GM21526 (cell line): ENCODE results near the gene DACT1.
"Not testable (repeated sequence)": the region's sequence is repeated elsewhere in the genome, so short reads cannot be mapped to it uniquely, and the experiment has no call there.

Experiments
- ATAC-seq: cut with Tn5 transposase; IDR thresholded peaks from one replicate; pipeline ENCODE4 v1.9.1; 2021; ENCODE audit warnings: moderate library complexity; ENCODE audit not compliant: unreplicated experiment, low FRiP score

The DACT1 gene

GRCh38 chr14:58637391-58638230 lies at the start of gene DACT1:
Gene DACT1, plus strand, starts transcription at chr14:58637962. Its CDS starts 241 bp downstream, at chr14:58638203.
- ATAC-seq, result peak; percentile 45

DNA sequence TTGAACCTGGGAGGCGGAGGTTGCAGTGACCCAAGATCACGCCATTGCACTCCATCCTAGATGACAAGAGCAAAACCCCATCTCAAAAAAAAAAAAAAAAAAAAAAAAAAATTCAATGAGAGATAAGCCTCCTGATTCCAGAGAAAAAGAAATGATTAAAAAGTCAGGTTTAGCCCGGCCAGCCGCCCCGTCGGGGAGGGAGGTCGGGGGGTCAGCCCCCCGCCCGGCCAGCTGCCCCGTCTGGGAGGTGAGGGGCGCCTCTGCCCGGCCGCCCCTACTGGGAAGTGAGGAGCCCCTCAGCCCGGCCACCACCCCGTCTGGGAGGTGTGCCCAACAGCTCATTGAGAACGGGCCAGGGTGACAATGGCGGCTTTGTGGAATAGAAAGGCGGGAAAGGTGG lies 49.4 kb upstream of the DACT1 start:
- ATAC-seq, result not testable (repeated sequence)

GRCh38 chr14:58593977-58594376 lies 43.8 kb upstream of the DACT1 start:
- no peak for ATAC-seq

DNA sequence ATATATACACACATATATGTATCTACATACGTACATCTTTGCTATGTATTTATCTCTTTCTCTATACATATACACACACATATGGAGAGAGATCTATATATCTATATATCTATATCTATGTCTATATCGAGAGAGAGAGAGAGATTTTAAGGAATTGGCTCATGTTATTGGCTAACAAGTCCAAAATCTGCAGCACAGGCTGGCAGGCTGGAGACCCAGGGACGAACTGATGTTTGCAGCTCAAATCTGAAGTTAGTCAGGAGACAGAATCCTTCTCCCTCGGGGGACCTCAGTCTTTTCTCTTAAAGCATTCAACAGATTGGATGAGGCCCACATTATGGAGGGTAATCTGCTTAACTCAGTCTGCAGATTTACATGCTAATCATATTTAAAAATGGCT lies 40.7 kb upstream of the DACT1 start:
- no peak for ATAC-seq

DNA sequence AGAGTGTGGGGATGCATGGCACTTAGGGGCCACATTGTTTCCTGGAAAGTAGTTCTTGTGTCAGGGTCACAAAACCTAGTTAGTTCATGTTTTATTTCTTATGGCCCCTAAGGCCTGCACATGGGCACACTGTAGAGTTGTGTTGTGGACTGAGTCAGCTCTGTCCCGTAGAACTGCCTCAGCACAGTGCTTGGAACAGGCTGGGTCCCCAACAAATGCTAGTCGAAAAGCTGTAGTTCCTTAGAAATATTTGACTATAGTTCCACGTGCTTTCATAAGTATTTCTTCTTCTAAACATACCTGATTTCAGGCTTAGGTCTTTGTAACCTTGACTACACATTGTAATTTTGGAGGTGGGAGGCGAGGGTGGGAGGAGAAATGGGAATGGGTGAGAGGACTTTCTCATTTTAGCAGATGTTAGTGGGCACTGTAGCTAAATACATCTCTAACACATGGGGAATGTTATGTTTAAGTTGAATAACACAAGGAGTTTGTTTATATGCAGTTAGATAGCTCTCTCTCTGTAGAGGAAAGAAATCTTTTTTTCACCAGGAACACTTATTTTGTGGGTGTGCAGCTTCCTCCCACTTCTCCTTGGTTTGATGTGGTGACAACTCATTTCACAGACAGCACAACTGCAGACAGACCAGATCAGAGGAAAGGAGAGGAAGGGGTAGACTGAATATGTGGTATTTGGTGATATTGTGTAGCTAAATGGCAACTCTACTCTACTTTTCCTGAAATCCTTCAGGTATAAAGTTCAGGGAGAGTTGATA lies 39.5 kb upstream of the DACT1 start:
- no peak for ATAC-seq

GRCh38 chr14:58598804-58599525 lies 38.8 kb upstream of the DACT1 start:
- no peak for ATAC-seq

DNA sequence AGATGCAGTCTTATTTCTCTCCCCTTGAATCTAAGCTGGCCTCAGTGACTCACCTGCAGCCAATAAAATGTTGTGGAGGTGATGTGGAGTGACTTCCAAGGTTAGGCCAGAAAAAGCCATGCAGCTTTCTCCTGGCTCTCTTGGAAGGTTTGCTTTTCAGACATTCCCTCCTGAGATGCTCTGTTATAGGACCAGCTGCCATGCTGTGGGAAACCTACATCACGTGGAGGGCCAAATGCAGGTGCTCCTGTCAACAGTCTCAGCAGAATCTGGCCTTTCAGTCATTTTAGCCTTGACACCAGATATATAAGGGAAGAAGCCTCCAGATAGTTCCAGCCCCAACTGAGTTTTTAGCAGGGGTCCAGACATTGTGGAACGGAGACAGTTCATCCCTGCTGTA lies 38.1 kb upstream of the DACT1 start:
- ATAC-seq, result no peak

DNA sequence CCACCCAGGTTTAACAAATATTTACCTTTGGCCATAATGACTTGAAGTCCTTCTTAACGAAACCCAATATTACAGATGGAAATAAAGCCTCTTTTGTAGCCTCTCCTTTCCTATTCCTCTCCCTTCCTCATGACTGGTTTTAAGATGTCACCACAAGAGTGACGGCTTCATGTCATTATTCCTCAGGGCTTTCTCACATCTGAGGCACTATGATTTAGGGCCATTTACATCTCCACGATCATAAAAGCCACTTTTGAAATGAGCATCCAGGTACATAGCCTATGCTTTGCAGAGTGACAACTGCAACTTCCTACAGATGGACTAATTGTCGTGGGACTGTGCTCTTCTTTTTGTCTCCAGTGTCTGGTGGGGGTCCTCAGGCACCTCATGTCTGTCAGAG lies 32.3 kb upstream of the DACT1 start:
- ATAC-seq, result no peak

DNA sequence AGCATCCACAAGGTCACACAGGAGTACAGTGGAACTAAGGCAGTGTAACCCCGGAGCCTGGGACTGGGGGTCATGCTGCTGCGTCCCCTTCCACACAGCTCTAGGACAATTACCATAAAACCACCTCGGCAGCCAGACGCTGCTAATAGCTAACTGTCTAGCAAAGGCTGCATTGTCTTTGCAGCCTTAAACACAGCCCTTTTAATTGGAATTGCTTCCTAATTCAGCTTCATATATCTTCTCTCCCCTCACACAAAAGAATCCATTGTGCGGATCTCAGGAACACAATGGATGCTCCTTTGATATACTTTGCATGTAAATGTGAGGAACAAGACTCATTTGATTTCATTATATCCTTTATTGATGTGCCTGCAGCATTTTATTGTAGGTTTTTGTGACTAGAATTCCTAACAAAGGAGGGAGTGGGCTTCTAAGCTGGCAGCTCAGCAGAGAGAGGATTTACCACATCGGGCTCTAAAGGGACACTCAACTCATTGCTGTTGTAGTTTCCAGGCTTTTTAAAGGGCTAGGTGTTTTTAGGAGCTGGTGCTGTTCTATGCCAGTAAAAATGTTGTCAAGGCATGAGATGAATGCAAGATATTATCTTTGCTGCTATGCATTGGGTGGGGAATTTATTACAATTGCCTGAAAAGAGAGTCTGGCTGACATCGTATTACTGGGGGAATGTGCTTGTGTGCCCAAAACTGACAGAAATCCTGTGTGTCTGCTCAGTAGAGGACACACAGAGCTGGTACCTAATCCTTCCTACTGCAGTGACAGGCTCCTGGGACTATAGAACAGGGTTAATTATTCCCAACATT lies 30.4 kb upstream of the DACT1 start:
- ATAC-seq, result no peak

DNA sequence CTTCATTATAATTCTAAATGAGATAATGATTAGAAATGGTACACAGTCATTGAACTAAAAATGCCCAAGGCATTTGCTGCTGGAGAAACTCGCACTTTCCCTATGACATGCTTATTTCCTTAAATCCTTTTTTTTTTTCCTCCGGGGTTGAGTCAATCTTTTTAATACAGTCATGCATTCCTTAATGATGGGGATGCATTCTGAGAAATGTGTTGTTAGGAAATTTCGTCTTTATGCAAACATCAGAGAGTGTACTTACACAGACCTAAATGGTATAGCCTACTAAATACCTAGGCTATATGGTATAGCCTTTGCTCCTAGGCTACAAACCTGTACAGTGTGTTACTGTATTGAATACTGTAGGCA lies 29.8 kb upstream of the DACT1 start:
- ATAC-seq, result no peak

DNA sequence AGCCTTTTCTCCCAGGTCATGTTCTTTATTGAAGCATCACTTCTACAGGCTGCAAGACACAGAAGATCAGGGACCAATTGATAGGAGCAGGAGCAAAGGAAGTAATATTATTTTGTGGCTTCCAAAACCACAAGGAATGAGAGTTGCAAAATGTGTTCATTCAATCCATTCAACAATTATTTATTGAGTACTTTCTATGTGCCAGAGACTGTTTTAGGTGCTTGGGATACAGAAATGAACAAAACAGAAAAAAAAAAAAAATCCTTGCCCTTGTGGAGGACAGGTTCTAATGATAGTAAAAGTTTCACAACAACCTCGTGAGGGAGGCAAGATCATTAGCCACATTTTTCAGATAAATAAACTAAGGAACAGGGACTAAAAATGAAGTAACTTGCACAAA lies 20.1 kb upstream of the DACT1 start:
- no peak for ATAC-seq

- no peak for ATAC-seq
These were observed 17.8 kb upstream of the DACT1 start for GRCh38 chr14:58620011-58620410.

DNA sequence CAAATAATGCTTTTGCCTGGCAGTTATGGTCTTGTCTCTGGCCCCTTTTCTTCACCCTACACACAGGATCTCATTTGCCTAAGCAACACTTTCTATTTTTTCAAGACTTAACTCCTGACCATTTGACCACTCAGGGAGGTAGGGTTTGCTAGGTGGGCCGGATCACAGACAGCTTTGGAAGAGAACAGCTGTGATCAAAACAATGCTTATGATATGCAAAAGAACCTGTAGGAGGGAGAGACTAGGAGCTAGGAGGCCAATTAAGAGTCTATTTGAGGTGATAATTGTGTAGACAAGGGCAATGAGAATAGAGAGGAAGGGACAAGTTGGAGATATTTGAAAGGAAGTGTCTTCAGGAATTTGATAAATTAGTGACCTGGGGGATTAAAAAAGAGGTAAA lies 12.3 kb upstream of the DACT1 start:
- ATAC-seq, result no peak

DNA sequence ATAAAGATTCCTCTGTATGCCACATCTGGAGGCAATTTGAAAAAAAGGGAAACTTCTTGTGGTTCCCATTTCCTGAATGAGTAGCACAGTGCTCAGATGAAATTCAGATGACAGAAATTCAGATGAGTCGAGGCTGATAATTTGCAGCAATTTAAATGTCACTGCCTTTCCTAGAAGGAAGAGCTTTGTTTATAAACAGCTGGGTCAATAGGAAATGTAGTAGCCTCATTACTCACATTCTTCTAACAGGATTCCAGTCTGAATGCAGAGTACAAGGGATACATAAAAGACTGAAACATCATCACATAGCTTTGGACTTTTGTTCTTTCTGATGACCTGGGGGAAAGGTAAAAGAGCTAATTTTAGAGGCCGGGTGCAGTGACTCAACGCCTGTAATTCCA lies 11.3 kb upstream of the DACT1 start:
- no peak for ATAC-seq

DNA sequence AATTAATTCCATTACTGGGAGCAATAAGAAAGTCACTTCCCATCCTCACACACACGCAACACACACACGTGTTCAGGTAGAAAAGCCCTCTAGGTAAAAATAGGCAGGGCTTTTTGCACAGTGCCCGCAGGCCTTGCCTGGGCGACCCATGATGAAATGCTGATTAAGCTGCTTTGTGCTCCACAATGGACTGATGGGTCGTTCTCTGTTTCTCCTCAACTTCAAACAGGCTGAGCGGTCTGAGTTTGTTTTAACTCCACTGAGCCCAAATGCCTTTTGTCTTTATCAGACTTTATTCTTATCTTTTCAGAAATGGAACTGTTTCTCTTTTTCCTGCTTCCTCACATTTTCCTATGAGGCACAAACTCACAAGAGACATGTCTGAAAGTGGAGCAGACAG lies 9.4 kb upstream of the DACT1 start:
- ATAC-seq, result no peak

DNA sequence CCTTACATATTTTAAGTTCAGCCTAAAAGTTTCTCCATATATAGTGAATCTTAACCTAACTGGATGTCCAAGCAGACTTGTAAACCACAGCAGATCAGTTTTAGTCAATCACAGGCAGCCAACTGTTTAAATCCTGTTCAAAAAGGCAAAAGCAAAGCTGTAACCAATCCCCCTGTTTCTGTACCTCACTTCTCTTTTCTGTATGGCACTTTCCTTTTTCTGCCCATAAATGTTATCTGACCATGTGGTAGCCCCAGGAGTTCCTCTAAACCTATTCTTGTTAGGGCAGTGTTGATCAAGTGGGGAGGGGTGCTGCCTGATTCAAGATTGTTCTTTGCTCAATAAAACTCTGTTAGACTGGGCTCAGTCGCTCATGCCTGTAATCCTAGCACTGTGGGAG lies 8.5 kb upstream of the DACT1 start:
- no peak for ATAC-seq

GRCh38 chr14:58631732-58632131 lies 6.0 kb upstream of the DACT1 start:
- no peak for ATAC-seq

DNA sequence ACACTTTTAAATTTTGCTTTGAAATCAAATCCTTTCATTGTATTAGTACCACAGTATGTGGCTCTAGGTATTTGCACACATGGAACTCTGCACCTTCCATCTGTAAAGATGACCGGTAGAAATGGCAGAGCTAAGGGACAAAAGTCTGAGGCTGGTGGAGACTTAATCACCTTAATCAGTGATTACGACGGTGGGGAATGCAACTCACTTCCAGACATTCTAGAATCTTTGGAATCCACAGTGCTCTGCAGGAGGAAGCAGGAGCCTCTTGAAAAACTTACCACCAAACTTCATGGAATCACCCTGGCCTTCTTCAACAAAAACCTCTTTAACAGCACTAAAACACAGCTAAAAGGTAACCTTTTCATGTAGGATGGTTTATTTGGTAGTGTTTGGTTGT lies 3.9 kb upstream of the DACT1 start:
- no peak for ATAC-seq

- no peak for ATAC-seq
These were observed 3.2 kb upstream of the DACT1 start for GRCh38 chr14:58634406-58635090.
